Retinal pigment epithelial cell (primary cell): ENCODE measurements around the gene SYNGR3.
"Not testable (repeated sequence)": the region's sequence is repeated elsewhere in the genome, so short reads cannot be mapped to it uniquely, and the experiment has no call there.

Experiments
- DNase-seq: peaks from one replicate; pipeline ENCODE4 v3.0.0-alpha.2; 2010; ENCODE audit warnings: low read depth
- H3K4me3 ChIP-seq: 2 replicates; pipeline ENCODE4 v1.5.1; 2011; ENCODE audit warnings: mild to moderate bottlenecking, low read length, control low read depth, moderate library complexity
- CTCF ChIP-seq: conservative IDR thresholded peaks from 2 replicates; pipeline ENCODE4 v1.5.1; 2011; ENCODE audit warnings: low read depth, low read length, control low read depth, inconsistent platforms

Gene SYNGR3

GRCh38 chr16:1961651-1962067, 28.1 kb upstream of the SYNGR3 start:
- TF ChIP-seq CTCF = no peak
- H3K4me3 ChIP-seq = no peak overlapping the region
- no peak for DNase-seq

- not testable (repeated sequence) for DNase-seq
- H3K4me3 ChIP-seq = peak overlapping the region; percentile 70
These were observed 27.3 kb upstream of the SYNGR3 start for GRCh38 chr16:1962161-1963153.

GRCh38 chr16:1963806-1964505, 25.8 kb upstream of the SYNGR3 start:
- DNase-seq = no peak
- TF ChIP-seq CTCF = peak; percentile 24
- H3K4me3 ChIP-seq = peak overlapping the region; percentile 70

- peak; percentile 94 for DNase-seq
- TF ChIP-seq CTCF = no peak
- H3K4me3 ChIP-seq = peak within 1 kb of the TSS; percentile 70
These were observed 25.0 kb upstream of the SYNGR3 start, which contains the start of gene RPS2 for GRCh38 chr16:1964506-1965395. Gene RPS2, minus strand, starts transcription at chr16:1964826. Its CDS starts 201 bp downstream, at chr16:1964625.

- TF ChIP-seq CTCF = no peak
- no peak for DNase-seq
- peak overlapping the region; percentile 70 for H3K4me3 ChIP-seq
These were observed 24.3 kb upstream of the SYNGR3 start for GRCh38 chr16:1965396-1966001.

- TF ChIP-seq CTCF = no peak
- H3K4me3 ChIP-seq = peak within 1 kb of the TSS; percentile 70
- DNase-seq = no peak
These were observed 23.3 kb upstream of the SYNGR3 start, which contains the start of gene RNF151 for GRCh38 chr16:1966460-1966859. Gene RNF151, plus strand, starts transcription at chr16:1966856. Its CDS starts 26 bp downstream, at chr16:1966882.
